CD4-positive, alpha-beta T cell treated with Interleukin-15 for 1 hour (primary cell): Measurements from ENCODE around the gene SMC5.
"Not testable (repeated sequence)": the region's sequence is repeated elsewhere in the genome, so short reads cannot be mapped to it uniquely, and the experiment has no call there.

Source experiments
- DNase-seq: peaks from one replicate; pipeline ENCODE4 v3.0.0-alpha.2; 2020

SMC5 gene

DNA sequence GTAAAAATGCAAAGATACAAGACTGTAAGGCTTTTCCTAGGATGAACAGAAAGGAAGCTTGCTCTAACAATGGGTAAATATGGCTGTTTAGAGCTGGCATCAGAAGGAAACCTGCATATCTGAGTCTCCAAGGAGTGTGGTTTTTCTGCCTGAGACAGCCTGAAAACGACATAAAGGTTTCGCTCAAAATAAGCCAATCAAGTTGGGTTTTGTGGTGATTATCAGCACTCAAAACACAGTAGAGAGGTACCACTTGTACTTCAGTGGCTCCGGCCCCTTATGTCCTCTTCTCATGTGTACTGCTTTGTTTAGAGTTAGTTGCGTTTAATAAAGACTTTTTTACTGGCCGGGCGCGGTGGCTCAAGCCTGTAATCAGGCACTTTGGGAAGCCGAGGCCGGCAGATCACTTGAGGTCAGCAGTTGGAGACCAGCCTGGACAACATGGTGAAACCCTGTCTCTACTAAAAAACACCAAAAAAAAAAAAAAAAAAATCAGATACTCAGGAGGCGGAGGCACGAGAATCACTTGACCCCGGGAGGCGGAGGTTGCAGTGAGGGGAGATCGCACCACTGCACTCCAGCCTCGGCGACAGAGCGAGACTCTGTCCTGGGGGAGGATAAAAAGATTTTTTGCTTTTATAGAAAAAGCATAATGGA lies 116.3 kb downstream of the SMC5 start:
- no peak for DNase-seq

DNA sequence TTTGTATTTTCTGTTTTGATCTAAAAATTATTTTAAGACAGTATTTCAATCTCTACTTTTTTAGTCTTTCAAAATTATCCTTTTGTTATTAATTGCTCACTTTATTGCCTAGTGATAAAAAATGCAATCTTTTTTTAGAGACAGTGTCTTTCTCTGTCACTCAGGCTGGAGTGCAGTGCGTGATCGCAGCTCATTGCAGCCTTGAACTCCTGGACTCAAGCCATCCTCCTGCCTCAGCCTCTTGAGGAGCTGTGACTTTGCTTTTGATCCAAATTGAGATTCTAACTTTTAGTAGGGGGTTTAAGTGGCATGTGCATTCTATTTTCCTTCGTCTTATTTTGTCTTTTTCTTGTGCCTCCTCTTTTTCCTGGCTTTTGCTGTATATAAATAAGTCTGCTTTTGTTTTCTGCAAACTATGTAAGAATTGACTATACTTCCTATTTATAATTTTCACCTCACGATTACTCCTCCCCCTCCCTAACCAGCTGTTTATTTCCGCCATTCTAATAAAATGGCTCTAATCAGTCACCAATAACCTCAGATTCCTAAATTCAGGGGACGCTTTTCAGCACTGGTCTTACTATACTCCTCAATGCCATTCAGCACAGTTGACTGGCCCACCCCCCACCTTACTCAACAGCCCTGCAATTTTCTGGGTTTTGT lies 123.4 kb downstream of the SMC5 start:
- no peak for DNase-seq

DNA sequence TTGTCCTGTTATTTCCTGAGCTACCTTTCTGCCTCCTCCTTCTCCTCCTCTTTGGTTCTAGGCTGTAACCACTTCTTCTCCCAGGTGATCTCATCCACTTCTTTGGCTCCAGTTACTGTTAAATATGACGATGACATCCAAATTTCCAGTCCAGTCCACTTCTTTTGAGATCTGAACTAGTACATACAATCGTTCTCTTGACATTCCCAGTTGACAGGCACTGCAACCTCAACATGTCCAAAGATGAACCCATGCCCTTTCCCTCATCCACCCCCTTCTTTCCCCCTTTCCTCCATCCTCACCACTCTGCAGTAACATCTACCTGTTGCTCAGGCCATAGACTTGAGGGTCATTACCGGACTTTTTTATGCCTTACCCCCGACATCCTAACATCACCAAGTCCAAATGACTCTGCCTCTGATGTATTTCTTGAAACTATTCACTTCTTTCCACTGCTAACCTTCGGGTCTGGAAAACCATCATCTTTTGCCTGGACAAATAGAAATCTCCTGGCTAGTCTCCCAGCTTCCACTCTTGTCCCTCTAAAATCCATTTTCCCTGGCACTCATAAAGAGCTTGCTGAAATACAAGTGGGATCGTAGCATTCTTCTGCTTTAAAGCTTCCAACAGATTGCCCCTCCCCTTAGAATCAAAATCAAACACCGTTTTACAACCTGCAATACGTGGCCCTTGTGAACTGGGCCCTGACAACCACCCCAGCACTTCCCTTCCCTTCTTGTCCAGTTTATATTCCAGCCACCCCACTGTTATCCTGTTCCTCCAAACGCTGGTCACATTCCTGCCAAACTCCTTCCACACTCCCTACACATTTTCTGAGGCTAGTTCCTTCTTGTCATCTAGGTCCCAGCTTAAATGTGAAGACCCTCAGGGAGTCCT lies 124.2 kb downstream of the SMC5 start:
- no peak for DNase-seq

DNA sequence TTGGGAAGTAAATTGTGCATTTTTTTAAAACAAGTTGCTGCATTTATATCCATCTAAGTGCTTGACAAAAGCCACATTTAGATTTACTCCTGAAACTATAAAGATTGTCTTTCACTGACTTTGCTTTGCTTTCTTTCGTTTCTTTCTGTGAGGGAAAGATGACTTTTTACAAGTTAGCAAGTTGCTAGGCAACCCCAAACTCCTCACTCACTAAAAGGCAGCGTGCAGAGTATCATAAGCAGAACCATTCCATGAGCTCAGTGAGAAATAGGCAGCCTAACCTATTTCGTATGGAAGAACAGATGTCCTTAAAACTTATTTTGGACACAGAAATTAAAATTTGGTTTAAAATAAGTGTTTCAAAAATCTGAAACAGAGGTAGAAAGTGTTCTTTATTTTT lies 126.6 kb downstream of the SMC5 start:
- no peak for DNase-seq

GRCh38 chr9:70387663-70388062 lies 128.9 kb downstream of the SMC5 start:
- DNase-seq: no peak

DNA sequence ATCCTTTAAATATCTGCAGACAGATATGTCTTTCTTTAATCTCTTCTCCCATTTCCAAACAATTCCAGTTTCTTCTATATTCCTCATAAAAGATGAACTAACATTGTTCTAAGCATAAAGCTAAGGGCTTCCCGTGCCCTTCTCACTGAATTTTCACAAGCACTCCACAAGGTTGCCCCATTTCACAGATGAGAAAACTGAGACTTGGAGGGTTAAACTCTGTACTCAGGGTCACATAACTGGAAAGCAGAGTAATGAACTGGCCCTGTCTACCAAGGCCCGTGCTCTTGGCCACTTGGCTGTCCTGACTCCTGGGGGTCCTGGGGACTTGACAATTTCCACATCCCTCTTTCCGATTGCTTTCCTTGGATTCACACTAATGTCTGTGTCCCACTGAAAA lies 130.4 kb downstream of the SMC5 start:
- DNase-seq: no peak

GRCh38 chr9:70389621-70390266 lies 131.0 kb downstream of the SMC5 start:
- no peak for DNase-seq

DNA sequence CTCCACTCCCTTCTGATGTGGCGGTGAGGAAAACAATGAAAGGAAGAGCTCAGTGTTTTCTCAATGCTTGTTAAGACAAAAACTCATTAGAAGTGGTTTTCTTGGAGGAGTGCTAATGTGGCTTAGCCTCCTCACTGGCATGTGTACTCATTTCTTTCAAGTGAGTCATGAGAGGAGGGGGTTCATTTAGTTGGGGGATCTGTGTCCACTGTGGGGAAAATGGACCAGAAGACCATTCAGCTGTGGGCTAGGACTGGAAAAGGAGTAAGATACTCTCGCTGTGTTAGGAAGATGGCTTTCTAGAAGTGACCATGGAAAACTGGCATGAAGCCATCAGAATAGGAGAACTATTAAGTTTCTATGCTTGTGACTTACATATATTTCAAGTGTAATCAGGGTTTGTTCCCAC lies 132.2 kb downstream of the SMC5 start:
- DNase-seq: no peak

- DNase-seq: no peak
Observed at GRCh38 chr9:70392189-70392588, 133.4 kb downstream of the SMC5 start.

GRCh38 chr9:70392850-70393249 lies 134.1 kb downstream of the SMC5 start:
- no peak for DNase-seq

GRCh38 chr9:70395652-70396051 lies 136.9 kb downstream of the SMC5 start:
- DNase-seq: no peak

- DNase-seq: peak; percentile 29
Observed at GRCh38 chr9:70398145-70398556, 139.4 kb downstream of the SMC5 start.

GRCh38 chr9:70399141-70399540 lies 140.4 kb downstream of the SMC5 start:
- DNase-seq: no peak

GRCh38 chr9:70400107-70400892 lies 141.5 kb downstream of the SMC5 start:
- no peak for DNase-seq

DNA sequence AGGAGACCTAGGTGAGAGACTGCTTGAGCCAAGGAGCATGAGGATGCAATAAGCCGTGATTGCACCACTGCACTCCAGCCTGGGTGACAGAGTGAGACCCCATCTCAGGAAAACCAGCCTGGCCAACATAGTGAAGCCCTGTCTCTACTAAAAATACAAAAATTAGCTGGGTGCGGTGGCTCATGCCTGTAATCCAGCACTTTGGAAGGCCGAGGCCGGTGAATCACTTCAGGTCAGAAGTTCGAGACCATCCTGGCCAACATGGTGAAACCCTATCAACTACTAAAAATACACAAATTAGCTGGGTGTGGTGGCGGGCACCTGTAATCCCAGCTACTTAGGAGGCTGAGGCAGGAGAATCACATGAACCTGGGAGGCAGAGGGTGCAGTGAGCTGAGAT lies 142.5 kb downstream of the SMC5 start:
- DNase-seq: not testable (repeated sequence)

- no peak for DNase-seq
Observed at GRCh38 chr9:70402213-70402612, 143.4 kb downstream of the SMC5 start.

DNA sequence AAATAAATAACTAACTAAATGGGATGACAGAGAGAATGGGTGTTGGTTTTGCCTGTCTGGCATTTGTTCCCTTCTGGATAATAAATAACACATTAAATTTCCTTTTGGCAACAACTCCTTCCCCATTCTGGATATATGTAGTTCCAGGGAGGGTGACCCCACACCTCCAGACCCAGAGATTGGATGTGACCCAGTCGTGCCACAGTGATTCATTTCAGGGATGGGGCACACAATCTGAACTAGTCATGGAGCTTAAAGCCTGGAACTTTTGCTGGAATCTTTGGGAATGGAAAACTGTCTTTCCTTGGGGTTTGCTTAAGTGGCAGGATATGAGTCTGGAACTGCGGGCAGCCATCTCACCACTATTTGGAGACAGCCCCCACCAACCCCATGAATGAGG lies 144.4 kb downstream of the SMC5 start:
- no peak for DNase-seq

DNA sequence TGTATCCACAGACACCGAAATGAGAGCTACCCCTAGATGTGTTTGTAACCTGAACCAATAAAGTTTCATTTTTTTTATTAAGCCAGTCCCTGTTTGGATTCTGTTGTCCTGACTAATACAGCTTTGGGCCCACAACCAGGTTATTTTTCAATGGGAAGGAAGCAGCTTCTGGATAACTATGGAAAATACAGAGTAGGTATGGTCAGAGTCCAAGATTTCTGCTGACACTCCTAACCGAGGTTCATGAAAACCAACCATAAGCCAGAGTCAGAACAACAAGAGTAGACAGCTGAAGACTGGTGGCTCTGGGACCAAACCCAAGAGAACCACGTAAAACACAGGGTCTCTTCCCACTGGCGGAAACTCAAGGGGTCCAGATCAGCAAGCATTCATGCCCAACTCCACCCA lies 144.8 kb downstream of the SMC5 start:
- DNase-seq: no peak

DNA sequence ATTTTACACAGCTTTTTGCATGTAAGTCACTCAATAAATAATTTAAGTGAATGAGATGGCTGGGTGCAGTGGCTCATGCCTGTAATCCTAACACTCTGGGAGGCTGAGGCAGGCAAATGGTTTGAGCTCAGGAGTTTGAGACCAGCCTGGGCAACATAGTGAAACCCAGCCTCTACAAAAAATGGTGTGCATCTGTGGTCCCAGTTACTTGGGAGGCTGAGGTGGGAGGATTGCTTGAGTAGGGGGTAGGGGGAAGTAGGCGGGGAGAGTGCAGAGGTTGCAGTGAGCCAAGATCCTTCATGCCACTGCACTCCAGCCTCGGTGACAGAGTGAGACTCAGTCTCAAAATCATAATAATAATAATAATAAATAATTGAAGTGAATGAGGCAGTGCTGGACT lies 145.5 kb downstream of the SMC5 start:
- DNase-seq: no peak
